HEK293 (cell line): ENCODE data around the gene NOVA2.

Experiments
- AEBP2 ChIP-seq: fragments of 450-650 bp; formaldehyde crosslinking; IDR thresholded peaks from 2 replicates; pipeline ENCODE4 v1.5.1; 2016; ENCODE audit warnings: missing biosample characterization, missing genetic modification characterization, borderline replicate concordance
- GFI1B ChIP-seq: fragments of 450-650 bp; formaldehyde crosslinking; IDR thresholded peaks from 2 replicates; pipeline ENCODE4 v1.5.1; 2016; ENCODE audit warnings: missing biosample characterization, missing genetic modification characterization
- KLF17 ChIP-seq: fragments of 450-650 bp; formaldehyde crosslinking; IDR thresholded peaks from 2 replicates; pipeline ENCODE4 v1.5.1; 2016; ENCODE audit warnings: missing biosample characterization, missing genetic modification characterization
- KLF7 ChIP-seq: fragments of 450-650 bp; formaldehyde crosslinking; IDR thresholded peaks from 2 replicates; pipeline ENCODE4 v1.5.1; 2016; ENCODE audit warnings: missing biosample characterization, missing genetic modification characterization, borderline replicate concordance
- KLF9 ChIP-seq: fragments of 450-650 bp; formaldehyde crosslinking; IDR thresholded peaks from 2 replicates; pipeline ENCODE4 v1.5.1; 2016; ENCODE audit warnings: missing biosample characterization, missing genetic modification characterization, low read depth
- TRIM28 ChIP-seq: IDR thresholded peaks from 2 replicates; pipeline ENCODE4 v1.6.1; 2011; ENCODE audit warnings: low read length, control low read depth, borderline replicate concordance
- YY1 ChIP-seq: fragments of 450-650 bp; formaldehyde crosslinking; IDR thresholded peaks from 2 replicates; pipeline ENCODE4 v1.5.1; 2018; ENCODE audit warnings: missing biosample characterization, missing genetic modification characterization
- YY2 ChIP-seq: fragments of 450-650 bp; formaldehyde crosslinking; IDR thresholded peaks from 2 replicates; pipeline ENCODE4 v1.5.1; 2016; ENCODE audit warnings: missing biosample characterization, missing genetic modification characterization
- ZBTB26 ChIP-seq: fragments of 450-650 bp; formaldehyde crosslinking; optimal IDR thresholded peaks from 2 replicates; pipeline ENCODE3; 2016; ENCODE audit warnings: missing biosample characterization, mild to moderate bottlenecking, missing genetic modification characterization
- ZFHX2 ChIP-seq: fragments of 450-650 bp; formaldehyde crosslinking; conservative IDR thresholded peaks from 2 replicates; pipeline ENCODE4 v1.5.1; 2016; ENCODE audit warnings: missing biosample characterization, missing genetic modification characterization
- ZFP37 ChIP-seq: fragments of 450-650 bp; formaldehyde crosslinking; IDR thresholded peaks from 2 replicates; pipeline ENCODE4 v1.5.1; 2016; ENCODE audit warnings: missing biosample characterization, missing genetic modification characterization
- ZNF140 ChIP-seq: fragments of 450-650 bp; formaldehyde crosslinking; IDR thresholded peaks from 2 replicates; pipeline ENCODE4 v1.5.1; 2016; ENCODE audit warnings: missing biosample characterization, missing genetic modification characterization
- ZNF146 ChIP-seq: fragments of 450-650 bp; formaldehyde crosslinking; IDR thresholded peaks from 2 replicates; pipeline ENCODE4 v1.5.1; 2016; ENCODE audit warnings: missing biosample characterization, missing genetic modification characterization
- ZNF184 ChIP-seq: fragments of 450-650 bp; IDR thresholded peaks from 2 replicates; pipeline ENCODE4 v1.5.1; 2018; ENCODE audit warnings: missing biosample characterization, mild to moderate bottlenecking, missing genetic modification characterization
- ZNF2 ChIP-seq: fragments of 450-650 bp; formaldehyde crosslinking; IDR thresholded peaks from 2 replicates; pipeline ENCODE4 v1.5.1; 2016; ENCODE audit warnings: missing biosample characterization, missing genetic modification characterization
- ZNF221 ChIP-seq: fragments of 450-650 bp; formaldehyde crosslinking; IDR thresholded peaks from 2 replicates; pipeline ENCODE4 v1.5.1; 2017; ENCODE audit warnings: missing biosample characterization, missing genetic modification characterization, borderline replicate concordance
- ZNF223 ChIP-seq: fragments of 450-650 bp; formaldehyde crosslinking; IDR thresholded peaks from 2 replicates; pipeline ENCODE4 v1.5.1; 2016; ENCODE audit warnings: missing biosample characterization, missing genetic modification characterization
- ZNF239 ChIP-seq: fragments of 450-650 bp; formaldehyde crosslinking; IDR thresholded peaks from 2 replicates; pipeline ENCODE4 v1.5.1; 2016; ENCODE audit warnings: missing biosample characterization, missing genetic modification characterization
- ZNF274 ChIP-seq, 2 experiments: fragments of 200-500 bp in 1 of 2; fragments of 450-650 bp in 1 of 2; sonication (Bioruptor generic) in 1 of 2; formaldehyde crosslinking in 1 of 2; IDR thresholded peaks; 2 replicates each; pipeline versions ENCODE4 v1.5.1 to v1.6.1; 2014 to 2016; ENCODE audit warnings: borderline replicate concordance in 1 of 2, inconsistent platforms in 1 of 2, low read length in 1 of 2, missing biosample characterization in 1 of 2, missing genetic modification characterization in 1 of 2
- ZNF302 ChIP-seq: fragments of 450-650 bp; formaldehyde crosslinking; IDR thresholded peaks from 2 replicates; pipeline ENCODE4 v1.5.1; 2016; ENCODE audit warnings: missing biosample characterization, missing genetic modification characterization, low read depth
- ZNF350 ChIP-seq: fragments of 450-650 bp; formaldehyde crosslinking; IDR thresholded peaks from 2 replicates; pipeline ENCODE4 v1.5.0; 2017; ENCODE audit warnings: missing biosample characterization, mild to moderate bottlenecking, missing genetic modification characterization
- ZNF362 ChIP-seq: fragments of 450-650 bp; formaldehyde crosslinking; IDR thresholded peaks from 2 replicates; pipeline ENCODE4 v1.5.1; 2016; ENCODE audit warnings: missing biosample characterization, missing genetic modification characterization
- ZNF544 ChIP-seq: fragments of 450-650 bp; formaldehyde crosslinking; IDR thresholded peaks from 2 replicates; pipeline ENCODE4 v1.5.0; 2017; ENCODE audit warnings: missing biosample characterization, missing genetic modification characterization
- ZNF561 ChIP-seq: fragments of 450-650 bp; IDR thresholded peaks from 2 replicates; pipeline ENCODE4 v1.5.1; 2018; ENCODE audit warnings: missing biosample characterization, missing genetic modification characterization, borderline replicate concordance
- ZNF664 ChIP-seq: fragments of 450-650 bp; formaldehyde crosslinking; IDR thresholded peaks from 2 replicates; pipeline ENCODE4 v1.5.1; 2016; ENCODE audit warnings: missing biosample characterization, missing genetic modification characterization
- ZNF76 ChIP-seq: fragments of 450-650 bp; formaldehyde crosslinking; IDR thresholded peaks from 2 replicates; pipeline ENCODE4; 2016; ENCODE audit warnings: low read depth, missing biosample characterization, missing genetic modification characterization, borderline replicate concordance
- ZSCAN5A ChIP-seq: fragments of 450-650 bp; formaldehyde crosslinking; IDR thresholded peaks from 2 replicates; pipeline ENCODE4 v1.5.1; 2016; ENCODE audit warnings: missing biosample characterization, missing genetic modification characterization
- TF ChIP-seq, protein P1 (sequence below): fragments of 450-650 bp; formaldehyde crosslinking; IDR thresholded peaks from 2 replicates; pipeline ENCODE4 v1.5.1; 2016; ENCODE audit warnings: missing biosample characterization, missing genetic modification characterization
- TF ChIP-seq, protein P2 (sequence below): fragments of 450-650 bp; formaldehyde crosslinking; IDR thresholded peaks from 2 replicates; pipeline ENCODE4 v1.5.1; 2016; ENCODE audit warnings: missing biosample characterization, missing genetic modification characterization

The NOVA2 gene

GRCh38 chr19:45973553-45974338 lies at the start of gene NOVA2 (continued):
- TF ChIP-seq ZFHX2 (tag by site-specific recombination) (peak; percentile 72), ZNF302 (tag by site-specific recombination) (no peak), ZFP37 (tag by site-specific recombination) (no peak), ZNF223 (tag by site-specific recombination) (no peak), AEBP2 (no peak), KLF17 (tag by site-specific recombination) (no peak), ZNF350 (tag by site-specific recombination) (no peak), ZBTB26 (tag by site-specific recombination) (peak; percentile 16), ZNF184 (tag by site-specific recombination) (no peak), ZNF561 (tag by site-specific recombination) (no peak), ZNF146 (tag by site-specific recombination) (no peak), TRIM28 (no peak), ZNF362 (tag by site-specific recombination) (no peak), ZNF544 (tag by site-specific recombination) (no peak), GFI1B (no peak), ZNF274 (IDR thresholded peaks at IDR 0.05; ENCODE audit: low read length) (no peak), ZNF274 (tag by site-specific recombination; IDR thresholded peaks at IDR 0.05; ENCODE audit: borderline replicate concordance) (no peak), KLF7 (no peak), ZNF2 (tag by site-specific recombination) (no peak), ZNF664 (peak; percentile 99), KLF9 (tag by site-specific recombination) (peak; percentile 90), YY1 (tag by site-specific recombination) (no peak), ZNF239 (tag by site-specific recombination) (no peak), ZNF140 (tag by site-specific recombination) (no peak), YY2 (tag by site-specific recombination) (no peak), ZNF76 (tag by site-specific recombination) (no peak), ZSCAN5A (tag by site-specific recombination) (no peak), ZNF221 (tag by site-specific recombination) (no peak)
- TF ChIP-seq, protein P1, sequence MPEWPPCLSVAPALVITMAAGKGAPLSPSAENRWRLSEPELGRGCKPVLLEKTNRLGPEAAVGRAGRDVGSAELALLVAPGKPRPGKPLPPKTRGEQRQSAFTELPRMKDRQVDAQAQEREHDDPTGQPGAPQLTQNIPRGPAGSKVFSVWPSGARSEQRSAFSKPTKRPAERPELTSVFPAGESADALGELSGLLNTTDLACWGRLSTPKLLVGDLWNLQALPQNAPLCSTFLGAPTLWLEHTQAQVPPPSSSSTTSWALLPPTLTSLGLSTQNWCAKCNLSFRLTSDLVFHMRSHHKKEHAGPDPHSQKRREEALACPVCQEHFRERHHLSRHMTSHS (tag by site-specific recombination): no peak
- TF ChIP-seq, protein P2, sequence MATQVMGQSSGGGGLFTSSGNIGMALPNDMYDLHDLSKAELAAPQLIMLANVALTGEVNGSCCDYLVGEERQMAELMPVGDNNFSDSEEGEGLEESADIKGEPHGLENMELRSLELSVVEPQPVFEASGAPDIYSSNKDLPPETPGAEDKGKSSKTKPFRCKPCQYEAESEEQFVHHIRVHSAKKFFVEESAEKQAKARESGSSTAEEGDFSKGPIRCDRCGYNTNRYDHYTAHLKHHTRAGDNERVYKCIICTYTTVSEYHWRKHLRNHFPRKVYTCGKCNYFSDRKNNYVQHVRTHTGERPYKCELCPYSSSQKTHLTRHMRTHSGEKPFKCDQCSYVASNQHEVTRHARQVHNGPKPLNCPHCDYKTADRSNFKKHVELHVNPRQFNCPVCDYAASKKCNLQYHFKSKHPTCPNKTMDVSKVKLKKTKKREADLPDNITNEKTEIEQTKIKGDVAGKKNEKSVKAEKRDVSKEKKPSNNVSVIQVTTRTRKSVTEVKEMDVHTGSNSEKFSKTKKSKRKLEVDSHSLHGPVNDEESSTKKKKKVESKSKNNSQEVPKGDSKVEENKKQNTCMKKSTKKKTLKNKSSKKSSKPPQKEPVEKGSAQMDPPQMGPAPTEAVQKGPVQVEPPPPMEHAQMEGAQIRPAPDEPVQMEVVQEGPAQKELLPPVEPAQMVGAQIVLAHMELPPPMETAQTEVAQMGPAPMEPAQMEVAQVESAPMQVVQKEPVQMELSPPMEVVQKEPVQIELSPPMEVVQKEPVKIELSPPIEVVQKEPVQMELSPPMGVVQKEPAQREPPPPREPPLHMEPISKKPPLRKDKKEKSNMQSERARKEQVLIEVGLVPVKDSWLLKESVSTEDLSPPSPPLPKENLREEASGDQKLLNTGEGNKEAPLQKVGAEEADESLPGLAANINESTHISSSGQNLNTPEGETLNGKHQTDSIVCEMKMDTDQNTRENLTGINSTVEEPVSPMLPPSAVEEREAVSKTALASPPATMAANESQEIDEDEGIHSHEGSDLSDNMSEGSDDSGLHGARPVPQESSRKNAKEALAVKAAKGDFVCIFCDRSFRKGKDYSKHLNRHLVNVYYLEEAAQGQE: no peak
